Mesodermal cell (in vitro differentiated cells): ENCODE measurements around the gene FBXW8.

Experiments
- H3K27ac ChIP-seq: 2 replicates; pipeline ENCODE4 v1.7.0; 2013; ENCODE audit warnings: mild to moderate bottlenecking, low read depth, low read length, moderate library complexity; ENCODE audit not compliant: severe bottlenecking
- H3K36me3 ChIP-seq: 2 replicates; pipeline ENCODE4 v1.7.1; 2013; ENCODE audit warnings: mild to moderate bottlenecking, low read length, moderate library complexity; ENCODE audit not compliant: control insufficient read depth, insufficient read depth
- H3K4me1 ChIP-seq: one replicate; pipeline ENCODE4 v1.7.1; 2013; ENCODE audit warnings: mild to moderate bottlenecking, low read length; ENCODE audit not compliant: insufficient read depth, control insufficient read depth, poor library complexity, severe bottlenecking
- H3K4me3 ChIP-seq: 2 replicates; pipeline ENCODE4 v1.7.0; 2013; ENCODE audit warnings: low read length, control low read depth, mild to moderate bottlenecking; ENCODE audit not compliant: insufficient read depth, poor library complexity, severe bottlenecking; ENCODE audit errors: extremely low read depth
- H3K9me3 ChIP-seq: 2 replicates; pipeline ENCODE4 v1.7.1; 2013; ENCODE audit warnings: mild to moderate bottlenecking, low read length, moderate library complexity; ENCODE audit not compliant: control insufficient read depth
- WGBS, 2 experiments: methylation state at CpG; one replicate each; pipeline ENCODE4 v1.1.5; 2013; ENCODE audit warnings: missing lambda C conversion rate in 2 of 2; ENCODE audit not compliant: insufficient coverage in 2 of 2; 5-methylcytosine and 5-hydroxymethylcytosine counted together

FBXW8 gene

GRCh38 chr12:116910280-116910644 lies 488 bp upstream of the FBXW8 start:
- Histone ChIP-seq H3K27ac (no peak overlapping the region), H3K4me3 (peak overlapping the region; percentile 62)
- 80 to 94% methylated on average over 1 to 3 of the region's 4 CpGs for WGBS, 2 experiments

GRCh38 chr12:116915326-116915725 lies 4.6 kb downstream of the FBXW8 start:
- 100% methylated on average over 1 of the region's 1 CpG; no CpG with 5 or more reads in 1 of the 2 experiments for WGBS, 2 experiments
- Histone ChIP-seq H3K4me1 (peaks cover 16% of the 10 kb centered on the region), H3K4me3 (no peak overlapping the region), H3K27ac (no peak overlapping the region), H3K9me3 (no peaks in the 10 kb centered on the region), H3K36me3 (peaks cover 32% of the 10 kb centered on the region)

More at GRCh38 chr12:116910280-116910644, 488 bp upstream of the FBXW8 start:
- Histone ChIP-seq H3K9me3 (no peaks in the 10 kb centered on the region), H3K4me1 (no peaks in the 10 kb centered on the region), H3K36me3 (peaks cover 12% of the 10 kb centered on the region)

GRCh38 chr12:116916122-116916521 lies 5.4 kb downstream of the FBXW8 start:
- Histone ChIP-seq H3K27ac (peak overlapping the region; percentile 53), H3K4me3 (no peak overlapping the region), H3K9me3 (no peaks in the 10 kb centered on the region), H3K36me3 (peaks cover 38% of the 10 kb centered on the region), H3K4me1 (peaks cover 16% of the 10 kb centered on the region)

- H3K27ac ChIP-seq, result peak overlapping the region; percentile 53
- WGBS, 2 experiments, result 81 to 89% methylated on average over 1 to 5 of the region's 5 CpGs
- peaks cover 16% of the 10 kb centered on the region for H3K4me1 ChIP-seq
- no peaks in the 10 kb centered on the region for H3K9me3 ChIP-seq
- H3K4me3 ChIP-seq, result no peak overlapping the region
- H3K36me3 ChIP-seq, result peaks cover 38% of the 10 kb centered on the region
Measured at GRCh38 chr12:116916714-116917114, 6.0 kb downstream of the FBXW8 start.

DNA sequence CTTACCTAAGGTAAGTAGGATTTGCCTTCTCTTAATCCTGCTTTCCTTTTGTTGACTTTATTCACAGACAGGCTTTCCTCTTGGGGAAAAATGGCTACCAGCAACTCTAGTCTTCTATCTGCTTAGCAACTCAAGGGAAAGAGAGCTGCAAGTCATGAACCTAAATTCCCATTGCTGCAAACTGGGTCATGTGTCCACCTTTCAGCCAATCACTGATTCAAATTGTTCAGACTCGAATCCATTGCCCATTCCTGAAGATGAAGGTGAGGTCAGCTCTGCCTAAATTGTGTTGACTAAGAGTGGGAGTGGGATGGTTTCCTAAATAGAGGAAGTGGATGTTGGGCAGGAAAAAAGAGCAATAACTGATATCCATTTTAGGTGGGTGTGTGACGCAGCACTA lies 7.7 kb downstream of the FBXW8 start:
- Histone ChIP-seq H3K27ac (no peak overlapping the region), H3K4me1 (peaks cover 16% of the 10 kb centered on the region), H3K4me3 (no peak overlapping the region), H3K9me3 (no peaks in the 10 kb centered on the region), H3K36me3 (peaks cover 38% of the 10 kb centered on the region)
- WGBS, 2 experiments, result 67 to 88% methylated on average over 1 of the region's 2 CpGs

GRCh38 chr12:116919247-116919661 lies 8.5 kb downstream of the FBXW8 start:
- H3K4me3 ChIP-seq, result no peak overlapping the region
- peaks cover 31% of the 10 kb centered on the region for H3K36me3 ChIP-seq
- 83 to 91% methylated on average over 4 of the region's 4 CpGs for WGBS, 2 experiments
- H3K4me1 ChIP-seq, result peaks cover 16% of the 10 kb centered on the region
- H3K9me3 ChIP-seq, result no peaks in the 10 kb centered on the region
- H3K27ac ChIP-seq, result no peak overlapping the region

- 93 to 100% methylated on average over 3 to 4 of the region's 6 CpGs for WGBS, 2 experiments
- H3K9me3 ChIP-seq, result no peaks in the 10 kb centered on the region
- H3K4me1 ChIP-seq, result peaks cover 21% of the 10 kb centered on the region
- H3K4me3 ChIP-seq, result no peak overlapping the region
- peaks cover 31% of the 10 kb centered on the region for H3K36me3 ChIP-seq
- H3K27ac ChIP-seq, result no peak overlapping the region
Measured at GRCh38 chr12:116919706-116920485, 9.1 kb downstream of the FBXW8 start.

GRCh38 chr12:116920939-116921338 lies 10.2 kb downstream of the FBXW8 start:
- whole genome bisulfite sequencing, 2 experiments, result 88 to 100% methylated on average over 1 of the region's 3 CpGs
- no peak overlapping the region for H3K27ac ChIP-seq

DNA sequence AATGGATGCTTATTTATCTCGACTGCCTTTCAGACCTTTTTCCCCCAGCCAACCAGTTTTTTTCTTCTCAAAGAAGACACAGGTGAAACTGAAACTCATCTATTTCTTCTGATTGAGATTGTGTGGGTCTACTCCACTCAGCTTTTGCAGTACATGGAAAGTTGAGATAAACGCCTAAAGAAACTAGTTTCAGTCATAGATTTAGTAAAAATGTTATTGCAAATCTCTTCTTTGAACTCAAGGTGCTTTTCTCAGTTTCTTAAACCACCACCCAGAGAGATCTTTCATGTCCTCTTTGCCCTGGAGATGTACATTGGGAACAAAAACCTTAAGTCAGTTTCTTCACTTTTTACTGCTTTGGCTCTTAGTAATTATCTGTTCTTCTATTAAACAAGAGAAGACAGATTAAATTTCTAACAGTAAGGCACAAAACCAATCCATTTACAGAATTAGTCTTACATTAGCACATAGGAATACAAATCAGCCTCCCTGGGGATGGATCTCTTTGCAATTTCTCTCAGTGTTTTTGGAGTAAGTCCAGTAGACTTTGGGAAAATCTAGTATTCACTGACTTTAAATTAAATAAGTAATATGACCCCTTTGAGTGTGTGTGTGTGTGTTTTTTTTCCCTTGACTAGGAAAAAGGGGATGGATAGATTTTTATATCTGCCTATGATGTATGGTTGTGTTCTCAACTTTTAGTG lies 11.6 kb downstream of the FBXW8 start:
- Histone ChIP-seq H3K4me1 (peaks cover 11% of the 10 kb centered on the region), H3K27ac (no peak overlapping the region), H3K9me3 (no peaks in the 10 kb centered on the region), H3K4me3 (no peak overlapping the region), H3K36me3 (peaks cover 30% of the 10 kb centered on the region)
- no CpG with 5 or more reads among the region's 2 CpGs for WGBS, 2 experiments

More at GRCh38 chr12:116920939-116921338, 10.2 kb downstream of the FBXW8 start:
- no peak overlapping the region for H3K4me3 ChIP-seq
- H3K4me1 ChIP-seq, result peaks cover 23% of the 10 kb centered on the region
- H3K36me3 ChIP-seq, result peaks cover 29% of the 10 kb centered on the region
- H3K9me3 ChIP-seq, result no peaks in the 10 kb centered on the region

- Histone ChIP-seq H3K36me3 (peaks cover 42% of the 10 kb centered on the region), H3K4me1 (peaks cover 11% of the 10 kb centered on the region), H3K27ac (no peak overlapping the region), H3K4me3 (no peak overlapping the region), H3K9me3 (no peaks in the 10 kb centered on the region)
- 75 to 90% methylated on average over 2 to 4 of the region's 5 CpGs for WGBS, 2 experiments
Measured at GRCh38 chr12:116924558-116925453, 14.1 kb downstream of the FBXW8 start.
